T-helper 2 cell treated with Interferon-gamma antibody and Interleukin-4, amounts not matched to agents 100 ng/mL and 5 ng/mL, for 36 hours (primary cell): ENCODE results near the gene LAPTM5. TPM values are rescaled to one million over a fixed set of nuclear protein-coding genes. Genes with fewer than 3 reads are reported as not detected.

ENCODE experiments used
- intact Hi-C: fragments of 100-400 bp; cut with micrococcal nuclease; formaldehyde crosslinking; loops from one replicate; pipeline ENCODE4 v1.15.1; 2023
- total RNA-seq: library from RNA; stranded (reverse); gene quantifications from 2 replicates; pipeline ENCODE4 v1.2.3, GENCODE V29; 2022

Gene LAPTM5
- total RNA-seq, 1 donor from 2014 or later, result 381 TPM

GRCh38 chr1:30732277-30732996, 25.1 kb downstream of the LAPTM5 start:
- intact Hi-C loops, result no loop called here

- intact Hi-C loops, result no loop called here
Measured at GRCh38 chr1:30731806-30732276, 25.7 kb downstream of the LAPTM5 start.

GRCh38 chr1:30731109-30731805, 26.3 kb downstream of the LAPTM5 start:
- intact Hi-C loops, result no loop called here

GRCh38 chr1:30730346-30731108, 27.0 kb downstream of the LAPTM5 start:
- intact Hi-C loops, result no loop called here

- intact Hi-C loops, result no loop called here
Measured at GRCh38 chr1:30729901-30730300, 27.7 kb downstream of the LAPTM5 start.

GRCh38 chr1:30728832-30729638, 28.5 kb downstream of the LAPTM5 start:
- intact Hi-C loops, result no loop called here

- intact Hi-C loops, result no loop called here
Measured at GRCh38 chr1:30728340-30728739, 29.2 kb downstream of the LAPTM5 start.

GRCh38 chr1:30727824-30728223, 29.8 kb downstream of the LAPTM5 start:
- intact Hi-C loops, result no loop called here

GRCh38 chr1:30726773-30727684, 30.5 kb downstream of the LAPTM5 start:
- intact Hi-C loops, result no loop called here

- intact Hi-C loops, result no loop called here
Measured at GRCh38 chr1:30726236-30726635, 31.3 kb downstream of the LAPTM5 start.

GRCh38 chr1:30725450-30726095, 32.0 kb downstream of the LAPTM5 start:
- intact Hi-C loops, result no loop called here

GRCh38 chr1:30724655-30725421, 32.7 kb downstream of the LAPTM5 start:
- intact Hi-C loops, result no loop called here

GRCh38 chr1:30724175-30724574, 33.4 kb downstream of the LAPTM5 start:
- intact Hi-C loops, result no loop called here

GRCh38 chr1:30723331-30723755, 34.2 kb downstream of the LAPTM5 start, which contains the start of gene MATN1:
TSS of gene MATN1 (minus strand) at chr1:30723585. CDS start at chr1:30723551, 34 bp downstream.
- intact Hi-C loops, result no loop called here

GRCh38 chr1:30721812-30722537, 35.6 kb downstream of the LAPTM5 start:
- intact Hi-C loops, result no loop called here

GRCh38 chr1:30721341-30721793, 36.2 kb downstream of the LAPTM5 start:
- intact Hi-C loops, result no loop called here

- intact Hi-C loops, result no loop called here
Measured at GRCh38 chr1:30720271-30721223, 37.0 kb downstream of the LAPTM5 start.
